Measurements from ENCODE around the gene MFGE8. TPM values are rescaled to one million over a fixed set of nuclear protein-coding genes. Genes with fewer than 3 reads are reported as not detected.

Gene MFGE8
- total and polyA plus RNA-seq, 12 donors = 16.1 to 308 (median 135) TPM

DNA sequence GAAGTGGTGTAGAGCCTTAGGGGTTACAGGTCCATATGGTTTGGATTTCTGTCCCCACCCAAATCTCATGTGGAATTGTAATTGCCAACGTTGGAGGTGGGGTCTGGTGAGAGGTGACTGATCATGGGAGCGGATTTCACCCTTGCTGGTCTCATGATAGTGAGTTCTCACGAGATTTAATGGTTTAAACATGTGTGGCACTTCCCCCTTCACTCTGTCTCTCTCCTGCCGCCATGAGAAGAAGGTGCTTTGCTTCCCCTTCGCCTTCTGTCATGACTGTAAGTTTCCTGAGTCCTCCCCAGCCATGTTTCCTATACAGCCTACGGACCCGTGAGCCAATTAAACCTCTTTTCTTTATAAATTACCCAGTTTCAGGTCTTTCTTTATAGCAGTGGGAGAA, 43.1 kb upstream of the MFGE8 start:
- intact Hi-C loops (cut with DNase I) = no loop called here
- Histone ChIP-seq H3K27ac (no peak overlapping the region), H3K36me3 (replicated peaks in 1 of 2) (no peaks in the 10 kb centered on the region), H3K4me1 (replicated peaks in 1 of 2) (no peaks in the 10 kb centered on the region), H3K27me3 (no peaks in the 10 kb centered on the region), H3K9me3 (replicated peaks in 1 of 3) (no peaks in the 10 kb centered on the region), H3K4me3 (no peak overlapping the region)
- WGBS, 4 donors = 81 to 89% (median 82%) methylated on average over 7 of the region's 7 CpGs
- no peak for TF ChIP-seq POLR2A (IDR thresholded peaks at IDR 0.05)
- TF ChIP-seq, protein P1, sequence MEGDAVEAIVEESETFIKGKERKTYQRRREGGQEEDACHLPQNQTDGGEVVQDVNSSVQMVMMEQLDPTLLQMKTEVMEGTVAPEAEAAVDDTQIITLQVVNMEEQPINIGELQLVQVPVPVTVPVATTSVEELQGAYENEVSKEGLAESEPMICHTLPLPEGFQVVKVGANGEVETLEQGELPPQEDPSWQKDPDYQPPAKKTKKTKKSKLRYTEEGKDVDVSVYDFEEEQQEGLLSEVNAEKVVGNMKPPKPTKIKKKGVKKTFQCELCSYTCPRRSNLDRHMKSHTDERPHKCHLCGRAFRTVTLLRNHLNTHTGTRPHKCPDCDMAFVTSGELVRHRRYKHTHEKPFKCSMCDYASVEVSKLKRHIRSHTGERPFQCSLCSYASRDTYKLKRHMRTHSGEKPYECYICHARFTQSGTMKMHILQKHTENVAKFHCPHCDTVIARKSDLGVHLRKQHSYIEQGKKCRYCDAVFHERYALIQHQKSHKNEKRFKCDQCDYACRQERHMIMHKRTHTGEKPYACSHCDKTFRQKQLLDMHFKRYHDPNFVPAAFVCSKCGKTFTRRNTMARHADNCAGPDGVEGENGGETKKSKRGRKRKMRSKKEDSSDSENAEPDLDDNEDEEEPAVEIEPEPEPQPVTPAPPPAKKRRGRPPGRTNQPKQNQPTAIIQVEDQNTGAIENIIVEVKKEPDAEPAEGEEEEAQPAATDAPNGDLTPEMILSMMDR (IDR thresholded peaks at IDR 0.05) = no peak
- no peak for DNase-seq

GRCh38 chr15:88954431-88955277, 41.5 kb upstream of the MFGE8 start:
- Histone ChIP-seq H3K27ac (peak overlapping the region in 1 of 5 donors; percentile 65), H3K27me3 (no peaks in the 10 kb centered on the region), H3K4me1 (replicated peaks in 1 of 2) (no peaks in the 10 kb centered on the region), H3K4me3 (no peak overlapping the region), H3K9me3 (replicated peaks in 1 of 3) (no peaks in the 10 kb centered on the region), H3K36me3 (replicated peaks in 1 of 2) (no peaks in the 10 kb centered on the region)
- TF ChIP-seq POLR2A (IDR thresholded peaks at IDR 0.05) = no peak
- TF ChIP-seq, protein P1 (IDR thresholded peaks at IDR 0.05) = no peak
- 74 to 90% (median 81%) methylated on average over 10 to 15 of the region's 15 CpGs for WGBS, 4 donors
- peak in 5 of 7 donors; percentile 9 to 31 (median 18) for DNase-seq
- intact Hi-C loops (cut with DNase I) = no loop called here

DNA sequence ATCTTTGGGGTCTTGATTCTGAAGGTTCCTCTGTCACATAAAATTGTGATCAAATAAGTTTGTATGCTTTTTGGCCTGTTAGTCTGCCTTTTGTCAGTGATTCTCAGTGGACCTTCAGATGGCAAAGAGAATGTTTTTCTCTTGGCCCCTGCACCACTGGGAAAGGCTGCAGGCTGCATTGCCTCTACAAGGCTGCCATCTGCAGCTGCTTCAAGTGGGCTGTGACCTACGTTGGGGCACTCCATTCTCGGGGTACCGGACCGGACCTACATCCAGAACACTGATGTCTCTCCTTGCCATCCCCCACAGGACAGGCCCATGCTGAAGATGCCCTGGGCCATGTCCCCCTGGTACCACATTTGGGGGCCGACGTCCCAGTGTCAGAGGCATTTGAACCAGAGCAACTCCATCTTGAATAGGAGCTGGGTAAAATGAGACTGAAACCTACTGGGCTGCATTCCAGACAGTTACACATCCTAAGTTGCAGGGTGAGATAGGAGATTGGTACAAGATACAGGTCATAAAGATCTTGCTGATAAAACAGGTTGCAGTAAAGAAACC, 37.5 kb upstream of the MFGE8 start:
- no peak for TF ChIP-seq POLR2A (IDR thresholded peaks at IDR 0.05)
- TF ChIP-seq, protein P1 (IDR thresholded peaks at IDR 0.05) = no peak
- WGBS, 4 donors = 80 to 91% (median 90%) methylated on average over 1 to 6 of the region's 6 CpGs
- H3K27me3 ChIP-seq = no peaks in the 10 kb centered on the region

DNA sequence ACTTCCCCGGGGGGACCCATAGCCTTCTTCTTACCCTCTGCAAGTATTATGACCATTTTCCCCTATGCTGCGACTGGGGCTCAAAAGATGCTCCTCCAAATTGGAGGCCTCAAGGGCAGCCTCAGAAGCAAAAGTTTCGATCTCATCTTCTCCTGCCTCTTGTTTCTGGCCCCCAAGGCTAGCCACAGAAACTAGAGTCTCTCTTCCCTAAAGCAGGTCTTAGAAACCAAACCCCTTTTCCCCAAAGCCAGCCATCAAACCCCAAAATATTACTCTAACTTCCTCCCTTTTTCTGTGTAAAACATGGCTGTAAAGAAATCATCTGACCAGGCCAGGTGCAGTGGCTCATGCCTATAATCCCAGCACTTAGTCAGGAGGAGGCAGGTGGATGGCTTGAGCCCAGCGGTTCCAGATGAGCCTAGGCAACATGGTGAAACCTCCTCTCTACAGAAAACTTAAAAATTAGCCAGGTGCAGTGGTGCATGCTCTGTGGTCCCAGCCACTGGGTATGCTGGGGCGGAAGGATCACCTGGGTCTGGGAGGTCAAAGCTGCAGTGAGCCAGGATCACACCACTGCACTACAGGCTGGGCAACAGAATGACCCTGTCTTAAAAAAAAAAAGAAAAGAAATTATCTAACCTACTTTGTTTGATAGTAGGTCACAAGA, 36.7 kb upstream of the MFGE8 start:
- Histone ChIP-seq H3K4me1 (replicated peaks in 1 of 2) (no peaks in the 10 kb centered on the region), H3K36me3 (replicated peaks in 1 of 2) (no peaks in the 10 kb centered on the region), H3K9me3 (replicated peaks in 1 of 3) (no peaks in the 10 kb centered on the region), H3K27ac (no peak overlapping the region), H3K4me3 (no peak overlapping the region), H3K27me3 (no peaks in the 10 kb centered on the region)
- WGBS, 4 donors = 87 to 100% (median 94%) methylated on average over 5 of the region's 5 CpGs
- TF ChIP-seq, protein P1 (IDR thresholded peaks at IDR 0.05) = no peak
- no peak for TF ChIP-seq POLR2A (IDR thresholded peaks at IDR 0.05)
- no peak for DNase-seq
- intact Hi-C loops (cut with DNase I) = no loop called here

More for the DNA sequence above, 37.5 kb upstream of the MFGE8 start:
- H3K4me1 ChIP-seq (replicated peaks in 1 of 2) = no peaks in the 10 kb centered on the region
- no peak for DNase-seq
- no peaks in the 10 kb centered on the region for H3K36me3 ChIP-seq (replicated peaks in 1 of 2)
- no peak overlapping the region for H3K27ac ChIP-seq
- H3K4me3 ChIP-seq = no peak overlapping the region
- intact Hi-C loops (cut with DNase I) = no loop called here
- H3K9me3 ChIP-seq (replicated peaks in 1 of 3) = no peaks in the 10 kb centered on the region

All from adrenal gland (tissue), 12 donors.